GM12878 (cell line): ENCODE measurements around the gene TDRD3. TPM values are rescaled to one million over a fixed set of nuclear protein-coding genes. Genes with fewer than 3 reads are reported as not detected.

Experiments
- ATAC-seq: fragments of 200-7000 bp; cut with Tn5 transposase; 3 replicates; pipeline ENCODE4 v1.9.1; 2020; ENCODE audit warnings: mild to moderate bottlenecking, moderate library complexity
- BruUV-seq: library from RNA; stranded (reverse); fragments of 400-500 nt; replicated peaks from 2 replicates; lab custom pipeline; 2021; lab: Mats Ljungman, UMichigan
- CTCF ChIA-PET: fragments of 300-600 bp; sonication (Branson Sonifier 250); formaldehyde crosslinking; extraction: SDS; loops from one replicate; lab custom pipeline; 2021; ENCODE audit warnings: inconsistent platforms; lab: Yijun Ruan, JAX
- POLR2A ChIA-PET: fragments of 350-600 bp; formaldehyde crosslinking; extraction: SDS; loops from one replicate; lab custom pipeline; 2021; ENCODE audit warnings: inconsistent platforms; lab: Charles Lee
- RAD21 ChIA-PET: fragments of 300-600 bp; sonication (Branson Sonifier 250); formaldehyde crosslinking; loops from one replicate; lab custom pipeline; 2023; ENCODE audit warnings: antibody characterized with exemption; ENCODE audit not compliant: unreplicated experiment; lab: Charles Lee
- SMC1A ChIA-PET: fragments of 300-600 bp; sonication (Branson Sonifier 250); formaldehyde crosslinking; loops from one replicate; lab custom pipeline; 2023; ENCODE audit not compliant: unreplicated experiment, uncharacterized antibody; lab: Charles Lee
- DNase-seq: peaks from one replicate; pipeline ENCODE4 v3.0.0-alpha.2; 2011; ENCODE audit warnings: low read depth, low spot score
- FAIRE-seq: peaks from 3 replicates; lab custom pipeline; 2011; peaks lifted over from hg19 to GRCh38; lab: Jason Lieb, UNC
- H2AFZ ChIP-seq: 2 replicates; pipeline ENCODE4 v1.6.0; 2011; ENCODE audit warnings: low read depth, low read length, control low read depth; ENCODE audit not compliant: control insufficient read depth
- H3K27ac ChIP-seq: 2 replicates; pipeline ENCODE4 v1.5.1; 2011; ENCODE audit warnings: control low read depth; ENCODE audit not compliant: control insufficient read depth, insufficient read depth
- H3K27me3 ChIP-seq, 2 experiments: replicated peaks in 1 of 2; 2 replicates each; pipeline versions ENCODE4 v1.6.0 to v1.6.1; 2011; ENCODE audit warnings: low read length in 1 of 2; ENCODE audit not compliant: control insufficient read depth in 2 of 2, insufficient read depth in 2 of 2
- H3K36me3 ChIP-seq, 2 experiments: 2 replicates each; pipeline ENCODE4 v1.5.1; 2011; ENCODE audit warnings: low read length in 1 of 2; ENCODE audit not compliant: control insufficient read depth in 2 of 2, insufficient read depth in 2 of 2
- H3K4me1 ChIP-seq: 2 replicates; pipeline ENCODE4 v1.6.1; 2011; ENCODE audit warnings: mild to moderate bottlenecking, low read length, moderate library complexity, mixed read lengths; ENCODE audit not compliant: control insufficient read depth, insufficient read depth
- H3K4me2 ChIP-seq: 2 replicates; pipeline ENCODE4 v1.6.0; 2011; ENCODE audit warnings: control low read depth; ENCODE audit not compliant: control insufficient read depth, insufficient read depth
- H3K4me3 ChIP-seq: fragments of 200-600 bp; sonication (generic); 2 replicates; pipeline ENCODE4 v1.5.1; 2016
- H3K79me2 ChIP-seq: 2 replicates; pipeline ENCODE4 v1.6.0; 2011; ENCODE audit warnings: low read length; ENCODE audit not compliant: control insufficient read depth, insufficient read depth
- H3K9ac ChIP-seq: 2 replicates; pipeline ENCODE4 v1.8.0; 2011; ENCODE audit warnings: low read length, control low read depth, mixed read lengths; ENCODE audit not compliant: control insufficient read depth, insufficient read depth
- H3K9me3 ChIP-seq: replicated peaks from 3 replicates; pipeline ENCODE4 v1.5.1; 2011; ENCODE audit warnings: mild to moderate bottlenecking, low read length; ENCODE audit not compliant: control insufficient read depth, insufficient read depth
- H4K20me1 ChIP-seq: 2 replicates; pipeline ENCODE4 v1.6.0; 2011; ENCODE audit not compliant: control insufficient read depth, insufficient read depth
- BACH1 ChIP-seq: fragments of 450-650 bp; IDR thresholded peaks from 2 replicates; pipeline ENCODE4 v1.6.1; 2017; ENCODE audit warnings: mild to moderate bottlenecking, borderline replicate concordance
- BCL11A ChIP-seq: IDR thresholded peaks from 2 replicates; pipeline ENCODE4 v1.6.1; 2011; ENCODE audit warnings: low read depth, low read length
- BHLHE40 ChIP-seq, 2 experiments: fragments of 450-650 bp in 1 of 2; IDR thresholded peaks; 2 replicates each; pipeline ENCODE4 v1.6.1; 2011 to 2017; ENCODE audit warnings: low read depth in 2 of 2, borderline replicate concordance in 1 of 2, improper control_type of control experiment in 1 of 2, low read length in 1 of 2, mild to moderate bottlenecking in 1 of 2
- CHD4 ChIP-seq: fragments of 200-600 bp; sonication (generic); IDR thresholded peaks from 2 replicates; pipeline ENCODE4 v1.6.1; 2016; ENCODE audit warnings: mild to moderate bottlenecking
- EZH2 ChIP-seq: IDR thresholded peaks from 2 replicates; pipeline ENCODE4 v1.6.1; 2012; ENCODE audit warnings: low read depth, mild to moderate bottlenecking, control low read depth, inconsistent platforms, low read length, borderline replicate concordance; ENCODE audit not compliant: control insufficient read depth
- IRF4 ChIP-seq: IDR thresholded peaks from 2 replicates; pipeline ENCODE4 v1.6.1; 2011; ENCODE audit warnings: low read depth, low read length
- JUNB ChIP-seq: IDR thresholded peaks from 2 replicates; pipeline ENCODE4 v1.6.1; 2016; ENCODE audit warnings: antibody characterized with exemption, mild to moderate bottlenecking
- MEF2A ChIP-seq: IDR thresholded peaks from 2 replicates; pipeline ENCODE4 v1.6.1; 2011; ENCODE audit warnings: low read depth, mild to moderate bottlenecking, low read length, moderate library complexity; ENCODE audit not compliant: insufficient read depth
- MXI1 ChIP-seq: fragments of 150-350 bp; IDR thresholded peaks from 2 replicates; pipeline ENCODE4 v1.6.1; 2011; ENCODE audit warnings: low read depth, mild to moderate bottlenecking, inconsistent platforms, low read length, improper control_type of control experiment
- ZNF207 ChIP-seq: fragments of 450-650 bp; IDR thresholded peaks from 2 replicates; pipeline ENCODE4 v1.6.1; 2014; ENCODE audit warnings: antibody characterized with exemption, mild to moderate bottlenecking, borderline replicate concordance
- ZNF384 ChIP-seq: IDR thresholded peaks from 2 replicates; pipeline ENCODE4 v1.6.1; 2012; ENCODE audit warnings: low read depth, mild to moderate bottlenecking, low read length, improper control_type of control experiment, borderline replicate concordance
- WGBS: methylation state at CpG from one replicate; pipeline ENCODE4 v1.1.6; 2016; ENCODE audit warnings: low lambda C conversion rate; ENCODE audit not compliant: insufficient replicate concordance, insufficient coverage; ENCODE audit errors: missing lambda C conversion rate; 5-methylcytosine and 5-hydroxymethylcytosine counted together
- in situ Hi-C: fragments of 300-500 bp; cut with MboI; formaldehyde crosslinking; loops from 9 replicates; pipeline ENCODE4 v1.14.3; 2018; ENCODE audit warnings: mixed read lengths
- intact Hi-C: fragments of 100-400 bp; cut with micrococcal nuclease; formaldehyde crosslinking; loops from one replicate; pipeline ENCODE4 v1.14.2; 2022; ENCODE audit not compliant: unreplicated experiment
- polyA plus RNA-seq, 11 experiments: library from polyadenylated mRNA; depleted of rRNA in 4 of 11; unstranded in 6 of 11; stranded (reverse) in 5 of 11; fragments of >200 nt; fragmentation: Nextera tagmentation in 4 of 11; fragmentation: Illumina TruSeq in 1 of 11; extraction: Ambion mirVana in 4 of 11; extraction: Trizol in 1 of 11; gene quantifications; 1 replicate in 1 of 11; 2 replicates in 10 of 11; pipeline versions ENCODE4 v1.2.1 to v1.2.3, GENCODE V29; 2011 to 2016; ENCODE audit warnings: inconsistent platforms in 2 of 11, missing spikeins in 2 of 11, low read depth in 1 of 11
- total RNA-seq, 4 experiments: library from RNA; depleted of rRNA in 3 of 4; stranded (reverse); fragments of >200 nt in 3 of 4; fragmentation: Illumina TruSeq in 1 of 4; extraction: Trizol in 1 of 4; gene quantifications; 2 replicates each; pipeline versions ENCODE4 v1.2.1 to v1.2.3, GENCODE V29; 2013 to 2021
- TF ChIP-seq, protein P1 (sequence below): IDR thresholded peaks from 2 replicates; pipeline ENCODE4 v1.6.1; 2011; ENCODE audit warnings: borderline replicate concordance, low read depth, mild to moderate bottlenecking, moderate library complexity, mixed read lengths, low read length; ENCODE audit not compliant: insufficient read depth; ENCODE audit errors: extremely low read length
- TF ChIP-seq, protein P2 (sequence below): fragments of 450-650 bp; IDR thresholded peaks from 2 replicates; pipeline ENCODE4 v1.6.1; 2017; ENCODE audit warnings: mild to moderate bottlenecking, moderate library complexity

The TDRD3 gene
- total and polyA plus RNA-seq, 10 of the 15 experiments (the other 5 are each of a cell fraction or from before 2014, with no cell fraction given), result 8.4 to 27.9 (median 15.8) TPM

DNA sequence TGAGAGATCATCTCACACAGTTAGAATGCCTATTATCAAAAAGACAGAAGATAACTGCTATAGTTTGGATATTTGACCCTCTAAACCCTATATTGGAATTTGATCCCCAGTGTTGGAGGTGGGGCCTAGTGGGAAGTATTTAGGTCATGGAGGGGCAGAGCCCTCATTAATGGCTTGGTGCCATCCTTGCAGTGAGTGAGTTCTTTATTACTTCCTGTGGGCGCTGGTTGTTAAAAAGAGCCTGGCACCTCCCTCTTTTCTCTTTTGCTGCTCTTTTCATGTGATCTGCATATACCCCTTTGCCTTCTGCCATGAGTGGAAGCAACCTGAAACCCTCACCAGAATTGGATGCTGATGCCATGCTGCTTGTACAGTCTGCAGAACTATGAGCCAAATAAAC, 66.8 kb downstream of the TDRD3 start:
- CTCF ChIA-PET, result interaction anchor here (1.2 kb wide), 1 partner anchor 15 kb away, joined by 5 read pairs; no protein-coding TSS in a partner anchor
- TSS peak; percentile 28 for BruUV-seq
- RAD21 ChIA-PET, result no interaction called here
- DNase-seq (no peak), FAIRE-seq (no peak), ATAC-seq (no peak)
- SMC1A ChIA-PET, result no interaction called here
- no peak overlapping the region for H2AFZ ChIP-seq
- H3K27ac ChIP-seq, result no peak overlapping the region
- no peaks in the 10 kb centered on the region for H3K79me2 ChIP-seq
- no peaks in the 10 kb centered on the region for H4K20me1 ChIP-seq
- TF ChIP-seq BCL11A (no peak), CHD4 (no peak), IRF4 (no peak), MEF2A (no peak)
- TF ChIP-seq, protein P1, sequence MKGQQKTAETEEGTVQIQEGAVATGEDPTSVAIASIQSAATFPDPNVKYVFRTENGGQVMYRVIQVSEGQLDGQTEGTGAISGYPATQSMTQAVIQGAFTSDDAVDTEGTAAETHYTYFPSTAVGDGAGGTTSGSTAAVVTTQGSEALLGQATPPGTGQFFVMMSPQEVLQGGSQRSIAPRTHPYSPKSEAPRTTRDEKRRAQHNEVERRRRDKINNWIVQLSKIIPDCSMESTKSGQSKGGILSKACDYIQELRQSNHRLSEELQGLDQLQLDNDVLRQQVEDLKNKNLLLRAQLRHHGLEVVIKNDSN, result no peak
- no peaks in the 10 kb centered on the region for H3K9me3 ChIP-seq
- WGBS, result 100% methylated on average over 1 of the region's 1 CpG
- intact Hi-C loops, result no loop called here
- no peaks in the 10 kb centered on the region for H3K27me3 ChIP-seq
- no peak overlapping the region for H3K4me3 ChIP-seq
- no peak overlapping the region for H3K9ac ChIP-seq
- no peaks in the 10 kb centered on the region; a peak in 1 of 4 replicates for H3K36me3 ChIP-seq
- H3K4me1 ChIP-seq, result no peaks in the 10 kb centered on the region
- POLR2A ChIA-PET, result no interaction called here
- in situ Hi-C loops, result loop anchor here (25.0 kb wide), 1 partner anchor 949 kb away; the partner anchor contains the start of gene PCDH20
- no peak overlapping the region for H3K4me2 ChIP-seq

DNA sequence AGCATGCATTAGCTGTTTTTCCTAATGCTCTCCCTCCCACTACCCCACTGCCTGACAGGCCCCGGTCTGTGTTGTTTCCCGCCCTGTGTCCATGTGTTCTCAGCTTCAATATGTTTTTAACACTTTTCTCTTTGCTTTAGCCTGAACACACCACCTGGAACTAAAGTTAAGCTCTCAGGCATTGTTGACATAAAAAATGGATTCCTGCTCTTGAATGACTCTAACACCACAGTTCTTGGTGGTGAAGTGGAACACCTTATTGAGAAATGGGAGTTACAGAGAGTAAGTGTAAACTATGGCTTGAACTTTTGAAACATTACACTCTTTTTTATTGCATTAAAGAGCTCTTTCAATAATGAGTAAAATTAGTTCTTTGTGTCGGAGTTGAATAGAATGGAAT, 70.1 kb downstream of the TDRD3 start:
- no peaks in the 10 kb centered on the region for H3K79me2 ChIP-seq
- FAIRE-seq (no peak), ATAC-seq (no peak), DNase-seq (no peak)
- H3K4me3 ChIP-seq, result no peak overlapping the region
- H3K27me3 ChIP-seq, result no peaks in the 10 kb centered on the region
- WGBS, result 95% methylated on average over 3 of the region's 3 CpGs
- ChIA-PET RAD21 (no interaction called here), CTCF (interaction anchor here (0.6 to 1.1 kb wide), 7 partner anchors 11 to 372 kb away, joined by 3 to 4 read pairs (median 3); no protein-coding TSS in a partner anchor), SMC1A (interaction anchor here (0.6 to 1.2 kb wide), 3 partner anchors 19 to 736 kb away, joined by 3 to 4 read pairs (median 4); no protein-coding TSS in a partner anchor), POLR2A (interaction anchor here (0.6 kb wide), 1 partner anchor 60 kb away, joined by 4 read pairs; no protein-coding TSS in a partner anchor)
- H3K4me2 ChIP-seq, result no peak overlapping the region
- no peaks in the 10 kb centered on the region for H3K4me1 ChIP-seq
- no peak overlapping the region for H2AFZ ChIP-seq
- BruUV-seq, result no TSS peak
- intact Hi-C loops (no loop called here), in situ Hi-C loops (loop anchor here (25.0 kb wide), 1 partner anchor 945 kb away; the partner anchor contains the start of gene PCDH20)
- H3K9ac ChIP-seq, result no peak overlapping the region
- no peaks in the 10 kb centered on the region for H3K9me3 ChIP-seq
- H4K20me1 ChIP-seq, result no peaks in the 10 kb centered on the region
- no peaks in the 10 kb centered on the region; a peak in 1 of 4 replicates for H3K36me3 ChIP-seq
- H3K27ac ChIP-seq, result no peak overlapping the region
- TF ChIP-seq BHLHE40 (IDR thresholded peaks at IDR 0.05; ENCODE audit: borderline replicate concordance in 1 of 2, low read depth in 2 of 2, low read length in 1 of 2) (no peak), JUNB (no peak), BACH1 (no peak), ZNF384 (no peak), EZH2 (no peak), MXI1 (no peak), ZNF207 (no peak)
- TF ChIP-seq, protein P2, sequence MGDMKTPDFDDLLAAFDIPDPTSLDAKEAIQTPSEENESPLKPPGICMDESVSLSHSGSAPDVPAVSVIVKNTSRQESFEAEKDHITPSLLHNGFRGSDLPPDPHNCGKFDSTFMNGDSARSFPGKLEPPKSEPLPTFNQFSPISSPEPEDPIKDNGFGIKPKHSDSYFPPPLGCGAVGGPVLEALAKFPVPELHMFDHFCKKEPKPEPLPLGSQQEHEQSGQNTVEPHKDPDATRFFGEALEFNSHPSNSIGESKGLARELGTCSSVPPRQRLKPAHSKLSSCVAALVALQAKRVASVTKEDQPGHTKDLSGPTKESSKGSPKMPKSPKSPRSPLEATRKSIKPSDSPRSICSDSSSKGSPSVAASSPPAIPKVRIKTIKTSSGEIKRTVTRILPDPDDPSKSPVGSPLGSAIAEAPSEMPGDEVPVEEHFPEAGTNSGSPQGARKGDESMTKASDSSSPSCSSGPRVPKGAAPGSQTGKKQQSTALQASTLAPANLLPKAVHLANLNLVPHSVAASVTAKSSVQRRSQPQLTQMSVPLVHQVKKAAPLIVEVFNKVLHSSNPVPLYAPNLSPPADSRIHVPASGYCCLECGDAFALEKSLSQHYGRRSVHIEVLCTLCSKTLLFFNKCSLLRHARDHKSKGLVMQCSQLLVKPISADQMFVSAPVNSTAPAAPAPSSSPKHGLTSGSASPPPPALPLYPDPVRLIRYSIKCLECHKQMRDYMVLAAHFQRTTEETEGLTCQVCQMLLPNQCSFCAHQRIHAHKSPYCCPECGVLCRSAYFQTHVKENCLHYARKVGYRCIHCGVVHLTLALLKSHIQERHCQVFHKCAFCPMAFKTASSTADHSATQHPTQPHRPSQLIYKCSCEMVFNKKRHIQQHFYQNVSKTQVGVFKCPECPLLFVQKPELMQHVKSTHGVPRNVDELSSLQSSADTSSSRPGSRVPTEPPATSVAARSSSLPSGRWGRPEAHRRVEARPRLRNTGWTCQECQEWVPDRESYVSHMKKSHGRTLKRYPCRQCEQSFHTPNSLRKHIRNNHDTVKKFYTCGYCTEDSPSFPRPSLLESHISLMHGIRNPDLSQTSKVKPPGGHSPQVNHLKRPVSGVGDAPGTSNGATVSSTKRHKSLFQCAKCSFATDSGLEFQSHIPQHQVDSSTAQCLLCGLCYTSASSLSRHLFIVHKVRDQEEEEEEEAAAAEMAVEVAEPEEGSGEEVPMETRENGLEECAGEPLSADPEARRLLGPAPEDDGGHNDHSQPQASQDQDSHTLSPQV, result no peak
